HG03354 (cell line): ENCODE measurements around the gene IRF2BP2.

Experiments
- ATAC-seq: cut with Tn5 transposase; IDR thresholded peaks from one replicate; pipeline ENCODE4 v1.9.1; 2021; ENCODE audit warnings: mild to moderate bottlenecking; ENCODE audit not compliant: unreplicated experiment, poor library complexity, severe bottlenecking

Gene IRF2BP2

DNA sequence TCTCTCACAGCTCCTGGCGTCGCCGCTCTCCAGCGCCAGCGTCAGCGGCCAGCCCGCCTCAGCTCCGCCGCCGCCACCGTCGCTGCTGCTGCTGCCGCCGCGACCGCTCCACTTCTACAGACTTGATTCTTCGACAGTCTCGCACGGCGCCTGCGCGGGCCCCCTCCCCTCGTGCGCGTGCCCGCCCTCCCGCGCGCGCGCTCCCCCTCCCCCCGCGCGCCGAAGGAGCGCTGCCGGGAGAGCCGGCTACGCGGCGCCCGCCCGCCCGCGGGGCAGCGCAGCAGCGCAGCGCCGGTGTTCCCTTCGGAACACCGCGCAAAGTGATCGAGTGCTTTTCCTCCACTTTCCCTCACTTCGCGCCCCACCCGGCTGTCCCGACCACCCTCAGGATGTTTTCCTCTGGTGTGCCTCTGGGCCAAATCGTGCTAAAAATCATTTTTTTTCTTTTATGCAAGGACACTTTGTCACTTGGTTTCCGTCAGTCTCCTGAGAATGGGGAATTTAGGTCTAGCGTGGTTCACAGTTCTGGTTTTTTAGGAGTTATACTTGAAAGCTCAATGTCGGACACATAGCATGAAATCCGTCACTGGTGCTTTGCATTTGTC is at the start of gene IRF2BP2:
Gene IRF2BP2 (minus strand): TSS at position 118 of the 605 bp plus-strand sequence. CDS start 684 bp downstream, outside the sequence.
- peak; percentile 19 for ATAC-seq

- no peak for ATAC-seq
Measured at GRCh38 chr1:234659538-234659937, 49.6 kb upstream of the IRF2BP2 start.

- ATAC-seq: no peak
Measured at GRCh38 chr1:234658138-234658537, 48.2 kb upstream of the IRF2BP2 start.

GRCh38 chr1:234656944-234657654 is 47.1 kb upstream of the IRF2BP2 start:
- ATAC-seq: no peak

DNA sequence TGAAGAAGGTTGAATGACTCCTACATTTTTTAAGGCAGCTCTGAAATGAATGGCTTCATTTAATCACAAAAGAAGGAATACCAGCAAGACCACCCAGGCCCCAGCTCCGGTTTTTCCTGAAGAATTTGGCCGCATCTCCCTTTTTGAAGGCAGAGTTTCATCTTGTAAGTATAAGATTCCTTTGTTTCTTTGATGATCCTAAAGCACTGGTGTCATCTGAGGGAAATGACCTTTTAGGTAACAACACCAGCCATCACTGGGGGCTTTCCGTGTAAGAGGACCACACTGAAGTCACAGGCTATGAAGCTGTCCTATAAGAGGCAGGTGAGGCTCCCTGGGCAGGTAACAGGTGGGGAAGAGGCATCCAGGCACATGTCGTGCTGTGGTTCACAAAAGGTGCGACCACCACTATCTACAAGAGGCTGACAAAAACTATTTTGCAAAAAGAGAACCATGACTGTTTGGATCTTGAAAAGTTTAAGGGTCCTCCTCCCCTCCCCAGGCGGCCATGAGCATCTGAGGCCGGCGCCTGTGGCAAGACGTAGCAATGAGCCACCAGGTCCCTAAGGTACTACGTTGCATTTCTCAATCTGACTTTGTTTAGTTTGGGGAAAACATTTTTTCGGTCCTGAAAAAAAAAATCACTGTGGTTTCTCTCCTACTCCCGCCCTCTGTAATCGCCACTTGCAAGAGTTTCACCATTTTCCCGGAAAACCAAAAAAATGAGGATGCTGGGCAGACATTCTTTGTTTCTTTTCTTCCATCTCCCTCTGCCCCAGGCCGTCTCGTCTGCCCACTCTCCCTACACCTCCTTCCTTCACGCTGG is 46.3 kb upstream of the IRF2BP2 start:
- no peak for ATAC-seq

DNA sequence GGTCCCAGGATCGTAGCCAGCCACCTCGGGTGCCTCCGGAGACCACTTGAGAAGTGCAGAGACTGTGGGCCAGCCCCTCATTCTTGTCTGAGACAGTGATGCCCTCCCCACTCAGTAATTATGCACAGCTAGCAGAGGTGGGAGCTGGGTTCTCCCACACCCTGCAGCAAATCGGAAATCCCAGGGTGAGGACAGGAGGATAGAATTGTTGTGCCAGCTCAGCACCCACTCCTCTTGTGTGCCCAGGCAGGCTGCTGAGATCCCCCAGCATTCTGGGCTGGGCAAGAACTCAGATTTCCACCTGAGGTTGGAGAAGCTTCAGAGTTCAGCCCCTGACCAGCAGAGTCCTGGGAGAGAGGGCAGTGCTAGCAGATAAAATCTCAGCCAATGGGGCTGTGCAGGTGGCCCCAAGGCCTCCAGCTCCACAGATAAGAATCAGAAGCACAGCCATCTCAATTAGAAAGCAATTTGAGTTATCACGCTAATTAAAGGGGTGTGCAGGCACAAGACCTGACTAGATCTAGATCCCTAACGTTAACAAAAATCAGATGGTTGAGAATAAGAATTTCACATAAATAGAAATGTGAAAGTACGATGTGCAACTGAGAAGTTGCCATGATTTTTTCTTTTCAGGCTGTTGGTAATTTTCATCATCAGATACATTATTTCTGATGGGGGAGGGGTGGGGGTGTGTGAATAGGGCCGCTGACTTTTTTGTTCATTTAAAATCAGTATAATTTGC is 45.5 kb upstream of the IRF2BP2 start:
- no peak for ATAC-seq

- no peak for ATAC-seq
Measured at GRCh38 chr1:234654002-234654733, 44.2 kb upstream of the IRF2BP2 start.

DNA sequence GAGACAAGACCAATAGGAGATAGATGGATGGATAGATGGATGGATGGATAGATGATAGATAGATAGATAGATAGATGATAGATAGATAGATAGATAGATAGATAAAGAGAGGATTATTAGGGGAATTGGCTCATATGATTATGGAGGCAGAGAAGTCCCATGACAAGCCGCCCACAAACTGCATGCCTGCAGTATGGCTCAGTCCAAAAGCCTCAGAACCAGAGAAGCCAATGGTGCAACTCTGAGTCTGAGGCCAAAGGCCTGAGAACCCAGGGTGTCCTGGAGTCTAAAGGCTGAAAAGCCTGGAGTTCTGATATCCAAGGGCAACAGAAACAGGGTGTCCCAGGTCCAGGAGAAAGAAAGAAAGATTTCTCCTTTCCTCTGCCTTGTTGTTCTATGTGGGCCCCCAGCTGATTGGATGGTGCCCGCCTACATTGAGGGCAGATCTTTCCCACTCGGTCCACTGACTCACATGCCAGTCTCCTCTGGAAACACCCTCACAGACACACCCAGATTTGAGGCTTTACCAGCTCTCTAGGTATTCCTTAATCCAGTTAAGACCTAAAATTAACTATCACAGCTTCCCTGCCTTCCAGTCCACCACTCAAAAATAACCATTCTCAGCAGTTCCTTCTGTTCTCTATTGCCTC is 39.6 kb upstream of the IRF2BP2 start:
- no peak for ATAC-seq

- no peak for ATAC-seq
Measured at GRCh38 chr1:234647758-234648157, 37.8 kb upstream of the IRF2BP2 start.

- no peak for ATAC-seq
Measured at GRCh38 chr1:234647245-234647644, 37.3 kb upstream of the IRF2BP2 start.

- ATAC-seq: no peak
Measured at GRCh38 chr1:234645964-234646363, 36.0 kb upstream of the IRF2BP2 start.

GRCh38 chr1:234645474-234645953 is 35.5 kb upstream of the IRF2BP2 start:
- ATAC-seq: no peak

DNA sequence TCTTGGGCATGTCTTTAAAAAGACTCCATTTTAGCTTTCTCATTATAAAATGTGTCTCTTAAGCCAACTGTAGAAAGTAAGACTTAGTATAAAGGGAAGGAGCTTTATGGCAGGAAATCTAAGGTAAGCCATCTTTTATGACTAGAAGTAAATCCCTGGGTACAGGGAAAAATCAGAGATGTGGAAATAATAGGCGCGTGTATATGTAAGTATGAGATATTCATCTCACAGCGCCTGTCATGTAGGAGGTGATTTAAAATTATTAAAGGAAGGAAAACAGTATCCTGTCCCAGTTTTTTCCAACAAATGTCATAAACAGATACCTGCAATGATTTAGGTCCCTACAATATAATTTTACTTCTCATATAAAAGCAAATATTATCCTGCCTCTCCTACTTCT is 35.0 kb upstream of the IRF2BP2 start:
- no peak for ATAC-seq

- no peak for ATAC-seq
Measured at GRCh38 chr1:234643850-234644134, 33.8 kb upstream of the IRF2BP2 start.

DNA sequence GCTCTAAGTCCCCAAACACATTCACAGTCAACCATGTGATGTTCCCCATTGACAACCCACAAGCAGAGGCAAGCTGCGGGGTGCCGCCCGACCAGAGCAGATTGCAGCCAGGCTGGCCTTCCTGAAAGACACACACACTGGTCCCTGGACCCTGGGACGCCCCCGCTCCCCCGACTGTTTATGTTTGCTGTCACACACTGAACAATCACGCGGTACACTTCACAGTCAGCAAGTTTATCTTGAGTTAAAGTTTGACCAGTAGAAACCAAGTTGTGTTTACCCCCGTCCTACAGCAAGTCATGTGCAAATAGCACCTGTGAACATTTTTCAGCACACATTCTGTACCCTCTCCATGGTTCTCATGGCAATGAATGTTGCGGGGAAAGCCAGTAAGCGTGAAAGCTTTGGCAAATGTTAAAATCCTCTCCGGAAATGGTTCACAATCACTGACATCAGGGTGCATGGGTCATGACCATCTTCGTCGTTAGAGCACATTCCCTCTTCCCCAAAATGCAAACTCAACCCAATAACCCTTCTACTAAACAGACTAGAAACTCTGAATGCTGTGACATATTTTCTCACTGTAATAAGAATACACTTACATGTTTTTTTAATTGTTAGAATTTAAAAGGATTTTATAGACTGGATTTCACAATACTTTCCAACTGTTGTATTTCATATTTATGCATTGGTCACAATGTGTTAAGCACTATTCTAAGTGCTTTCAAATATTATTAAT is 33.3 kb upstream of the IRF2BP2 start:
- ATAC-seq: no peak

GRCh38 chr1:234642428-234642827 is 32.5 kb upstream of the IRF2BP2 start:
- no peak for ATAC-seq

- no peak for ATAC-seq
Measured at GRCh38 chr1:234639961-234640360, 30.0 kb upstream of the IRF2BP2 start.
